HEK293T (cell line): Measurements from ENCODE around the gene CTDSP1.

Experiments
- ELF4 ChIP-seq: fragments of 450-650 bp; IDR thresholded peaks from 2 replicates; pipeline ENCODE4 v1.6.1; 2017; ENCODE audit warnings: antibody characterized with exemption
- FOXM1 ChIP-seq: fragments of 450-650 bp; IDR thresholded peaks from 2 replicates; pipeline ENCODE4 v1.6.1; 2017; ENCODE audit warnings: mild to moderate bottlenecking, borderline replicate concordance

DNA sequence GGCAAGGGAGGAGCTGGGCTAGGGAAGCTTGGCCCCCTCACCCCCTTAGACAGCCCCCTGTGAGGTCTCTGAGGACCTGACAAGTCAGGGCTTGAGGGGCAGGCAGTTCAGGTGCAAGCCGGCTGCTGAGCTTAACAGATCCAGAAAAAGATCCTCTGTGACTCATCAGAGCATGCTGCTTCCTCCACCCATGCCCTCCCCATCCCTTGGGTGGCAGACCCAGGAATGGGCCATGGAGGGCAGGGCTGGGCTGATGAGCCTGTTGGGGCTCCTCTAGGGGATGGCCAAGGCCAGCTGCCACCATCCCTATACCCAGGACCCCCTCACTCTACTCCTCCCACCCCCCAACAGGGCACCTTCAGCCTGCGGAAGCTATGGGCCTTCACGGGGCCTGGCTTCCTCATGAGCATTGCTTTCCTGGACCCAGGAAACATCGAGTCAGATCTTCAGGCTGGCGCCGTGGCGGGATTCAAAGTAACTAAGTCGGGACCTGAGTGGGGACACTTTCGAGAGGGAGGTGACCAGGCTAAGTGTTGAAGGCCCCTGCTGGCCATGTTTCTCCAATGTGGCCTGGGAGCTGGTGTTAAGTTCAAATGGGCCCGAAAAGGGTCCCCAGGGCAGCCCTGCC is 15.7 kb upstream of the CTDSP1 start:
- no peak for TF ChIP-seq ELF4
- no peak for TF ChIP-seq FOXM1
